GM18505 (cell line): Measurements from ENCODE around the gene CCL13.
"Not testable (repeated sequence)": the region's sequence is repeated elsewhere in the genome, so short reads cannot be mapped to it uniquely, and the experiment has no call there.

Experiments
- ATAC-seq: cut with Tn5 transposase; IDR thresholded peaks from one replicate; pipeline ENCODE4 v1.9.1; 2021; ENCODE audit not compliant: unreplicated experiment
- POLR2A ChIP-seq: IDR thresholded peaks from 4 replicates; pipeline ENCODE4 v1.6.1; 2011; ENCODE audit warnings: borderline replicate concordance; ENCODE audit not compliant: insufficient read depth, insufficient read length; ENCODE audit errors: extremely low read depth

CCL13 gene

DNA sequence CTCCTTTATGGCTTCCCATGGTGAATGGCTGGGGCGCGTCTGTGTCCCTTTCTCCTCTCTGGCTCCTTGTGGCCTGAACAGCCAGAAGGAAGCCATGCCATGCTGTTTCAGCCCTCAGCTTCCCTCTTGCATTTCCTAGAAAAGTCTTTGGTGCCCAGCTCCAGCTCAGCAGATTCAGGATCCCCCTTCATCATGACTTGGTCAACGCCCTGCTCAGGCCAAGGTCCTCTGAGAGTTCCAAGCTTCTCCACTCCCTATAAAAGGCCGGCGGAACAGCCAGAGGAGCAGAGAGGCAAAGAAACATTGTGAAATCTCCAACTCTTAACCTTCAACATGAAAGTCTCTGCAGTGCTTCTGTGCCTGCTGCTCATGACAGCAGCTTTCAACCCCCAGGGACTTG, at the start of gene CCL13:
TSS of gene CCL13 (plus strand) at position 287 of the 400 bp plus-strand sequence. CDS start at position 334, 47 bp downstream.
- no peak for ATAC-seq
- TF ChIP-seq POLR2A: no peak

DNA sequence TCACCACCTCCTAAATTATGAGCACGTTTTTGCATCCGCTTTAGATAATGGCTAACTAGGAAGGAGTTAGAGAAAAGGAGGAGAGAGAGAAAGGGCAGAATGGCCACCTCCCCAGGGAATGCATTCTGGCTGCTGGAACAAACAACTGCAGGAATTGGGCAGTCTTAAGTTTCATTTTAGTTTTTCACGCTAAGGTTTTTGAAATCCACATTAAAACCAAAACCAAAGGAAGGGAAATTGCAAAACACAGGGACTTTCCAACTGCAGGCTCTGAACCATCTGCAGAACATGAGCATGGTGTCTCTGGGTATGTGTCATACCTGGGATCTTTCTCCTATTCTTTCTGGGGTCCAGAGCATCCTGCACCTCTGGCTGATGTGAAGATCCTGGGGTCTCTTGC, 49.2 kb upstream of the CCL13 start:
- no peak for ATAC-seq
- TF ChIP-seq POLR2A: no peak

DNA sequence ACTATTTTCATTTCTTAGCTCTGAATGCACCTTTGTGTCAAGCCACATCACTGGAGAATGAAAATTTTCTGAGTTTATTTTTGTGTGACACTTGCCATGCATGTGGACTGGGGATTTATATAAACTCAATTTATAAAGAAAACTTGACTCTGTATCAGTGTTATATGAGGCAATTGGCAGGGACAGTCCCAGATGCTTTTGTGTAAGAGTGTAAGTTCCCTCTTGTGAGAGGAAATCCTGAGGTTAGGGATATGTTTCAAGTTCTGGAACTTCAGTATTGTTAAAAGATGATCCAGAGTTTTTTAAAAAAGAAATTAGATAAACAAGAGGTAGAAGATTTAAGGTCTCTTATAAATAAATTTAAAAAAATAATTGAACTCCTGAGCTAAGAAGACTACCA, 47.9 kb upstream of the CCL13 start:
- ATAC-seq: no peak
- TF ChIP-seq POLR2A: no peak

DNA sequence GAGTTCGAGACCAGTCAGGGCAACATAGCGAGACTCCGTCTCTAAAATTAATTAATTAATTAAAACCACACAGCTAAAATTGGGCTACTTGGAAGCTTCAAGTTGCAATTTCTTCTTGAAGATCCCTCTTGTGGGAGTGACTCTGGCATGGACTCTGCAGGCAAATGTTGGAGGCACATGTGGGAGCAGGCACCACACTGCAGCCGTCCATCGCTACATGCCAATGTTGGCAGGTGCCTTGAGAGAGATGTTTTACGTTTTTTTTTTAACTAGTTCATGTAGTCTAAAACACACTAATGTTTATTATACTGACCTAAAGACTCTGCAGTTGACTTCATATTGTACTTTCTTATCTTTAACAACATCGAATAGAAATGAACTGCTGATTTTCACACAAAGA, 45.0 kb upstream of the CCL13 start:
- no peak for ATAC-seq
- TF ChIP-seq POLR2A: no peak

DNA sequence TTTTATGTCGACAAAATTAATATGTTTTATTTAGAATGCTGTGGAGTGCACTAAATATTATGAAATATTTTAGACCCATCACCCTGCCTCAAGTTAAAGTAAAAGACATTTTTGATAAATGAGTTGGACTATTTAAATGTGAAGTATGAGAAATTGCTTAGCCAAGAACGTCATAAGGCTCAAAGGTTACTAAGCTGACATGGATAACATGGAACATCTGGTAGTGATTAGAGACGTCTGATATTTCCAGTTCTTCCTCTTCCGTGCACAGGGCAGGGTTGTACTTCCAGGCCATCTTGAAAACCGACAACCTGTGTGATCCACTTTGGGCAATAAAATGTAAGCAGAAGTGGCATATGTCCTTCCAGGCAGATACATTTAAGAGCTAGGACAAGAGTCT, 44.2 kb upstream of the CCL13 start:
- TF ChIP-seq POLR2A: no peak
- no peak for ATAC-seq

DNA sequence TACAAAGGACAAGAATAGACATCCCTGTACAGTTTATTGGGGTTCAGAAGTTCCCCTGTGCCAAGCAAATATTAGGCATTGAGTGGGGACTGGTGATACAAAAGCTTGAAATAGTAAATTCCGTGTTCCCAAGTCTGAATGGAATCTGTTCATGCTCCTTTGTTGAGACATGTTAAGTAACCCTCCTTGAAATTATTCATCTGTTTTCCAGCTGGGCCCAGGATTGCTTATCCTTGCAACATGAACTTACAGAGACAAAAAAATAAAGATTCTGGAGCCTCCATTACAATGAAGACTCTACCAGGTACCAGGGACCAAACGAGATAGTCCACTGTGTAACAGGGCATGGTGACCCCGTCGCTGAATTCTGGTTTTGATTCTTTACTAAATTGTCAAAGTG, 43.1 kb upstream of the CCL13 start:
- no peak for ATAC-seq
- no peak for TF ChIP-seq POLR2A

DNA sequence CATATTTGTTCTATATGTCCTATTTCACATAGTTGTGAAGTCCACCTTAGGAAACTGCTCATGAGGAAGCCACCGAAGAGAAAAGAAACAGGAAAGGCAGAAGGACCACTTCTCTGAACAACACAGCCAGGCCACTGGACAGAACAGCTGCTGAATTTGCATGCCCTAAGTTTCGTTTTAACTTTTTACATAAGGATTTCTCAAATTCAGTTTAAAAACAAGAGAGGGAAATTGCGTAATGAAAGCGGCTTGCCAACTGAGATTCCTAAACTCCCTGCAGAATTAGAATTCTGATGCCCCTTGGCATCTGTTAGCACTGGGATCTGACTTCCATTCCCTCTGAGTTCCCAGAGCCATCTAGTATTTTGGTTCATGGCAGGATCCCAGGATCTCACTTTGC, 42.0 kb upstream of the CCL13 start:
- TF ChIP-seq POLR2A: no peak
- no peak for ATAC-seq

DNA sequence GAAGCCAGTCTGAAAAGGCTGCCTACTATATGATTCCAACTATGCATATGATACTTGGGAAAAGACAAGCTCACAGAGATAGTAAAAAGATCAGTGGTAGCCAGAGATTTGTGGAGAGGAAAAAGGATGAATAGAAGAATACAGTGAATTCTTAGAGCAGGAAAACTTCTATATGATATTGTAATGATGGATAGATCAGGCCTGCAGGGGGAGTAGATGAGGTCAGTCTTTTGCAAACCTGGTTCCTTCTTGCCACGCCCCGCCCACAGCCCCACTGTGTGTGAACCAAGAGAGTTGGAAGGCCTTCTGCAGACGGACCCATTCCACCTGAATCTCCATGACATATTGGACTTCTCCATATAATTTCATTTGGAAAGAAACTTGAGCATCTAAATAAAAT, 37.8 kb upstream of the CCL13 start:
- TF ChIP-seq POLR2A: no peak
- ATAC-seq: no peak

DNA sequence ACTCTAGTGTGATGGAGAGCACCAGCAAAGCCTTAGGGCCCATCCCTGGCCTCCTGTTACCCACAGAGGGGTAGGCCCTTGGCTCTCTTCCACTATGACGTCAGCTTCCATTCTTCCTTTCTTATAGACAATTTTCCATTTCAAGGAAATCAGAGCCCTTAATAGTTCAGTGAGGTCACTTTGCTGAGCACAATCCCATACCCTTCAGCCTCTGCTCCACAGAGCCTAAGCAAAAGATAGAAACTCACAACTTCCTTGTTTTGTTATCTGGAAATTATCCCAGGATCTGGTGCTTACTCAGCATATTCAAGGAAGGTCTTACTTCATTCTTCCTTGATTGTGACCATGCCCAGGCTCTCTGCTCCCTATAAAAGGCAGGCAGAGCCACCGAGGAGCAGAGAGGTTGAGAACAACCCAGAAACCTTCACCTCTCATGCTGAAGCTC, 37.2 kb upstream of the CCL13 start, which contains the start of gene CCL8:
TSS of gene CCL8 (plus strand) at position 397 of the 445 bp plus-strand sequence. CDS start 67 bp downstream, outside the sequence.
- TF ChIP-seq POLR2A: no peak
- no peak for ATAC-seq

DNA sequence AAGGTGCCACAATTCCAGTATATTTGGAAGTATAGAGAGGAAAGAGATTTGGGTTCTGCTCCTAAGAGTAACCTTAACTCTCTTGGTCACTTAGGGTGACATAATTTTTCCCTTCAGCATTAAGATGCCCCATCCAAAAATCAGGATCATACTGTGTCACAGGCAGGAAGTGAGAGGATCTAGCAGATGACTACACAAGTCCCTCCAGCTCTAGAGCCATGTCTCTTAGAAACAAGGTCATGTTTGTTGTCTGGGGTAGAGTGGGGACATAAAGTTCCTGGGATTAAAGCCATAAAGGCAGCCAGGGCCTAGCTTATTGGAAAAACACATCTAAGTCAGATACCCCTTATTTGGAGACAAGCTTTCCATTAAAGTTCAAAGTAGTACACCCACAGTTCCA, 34.3 kb upstream of the CCL13 start:
- no peak for TF ChIP-seq POLR2A
- no peak for ATAC-seq

DNA sequence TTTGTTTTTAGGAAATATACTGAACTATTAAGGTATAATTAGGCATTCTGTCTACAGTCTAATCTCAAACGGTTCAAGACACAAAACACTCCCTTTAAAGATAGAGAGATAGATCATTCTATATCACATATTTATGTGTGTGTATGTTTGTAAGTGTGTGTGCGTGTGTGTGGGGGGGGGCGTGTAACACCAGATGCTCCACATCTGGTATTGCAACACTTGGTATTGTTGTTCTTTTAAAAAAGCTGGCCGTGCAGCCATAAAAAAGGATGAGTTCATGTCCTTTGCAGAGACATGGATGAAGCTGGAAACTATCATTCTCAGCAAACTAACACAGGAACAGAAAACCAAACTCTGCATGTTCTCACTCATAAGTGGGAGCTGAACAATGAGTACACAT, 28.7 kb upstream of the CCL13 start:
- not testable (repeated sequence) for ATAC-seq

DNA sequence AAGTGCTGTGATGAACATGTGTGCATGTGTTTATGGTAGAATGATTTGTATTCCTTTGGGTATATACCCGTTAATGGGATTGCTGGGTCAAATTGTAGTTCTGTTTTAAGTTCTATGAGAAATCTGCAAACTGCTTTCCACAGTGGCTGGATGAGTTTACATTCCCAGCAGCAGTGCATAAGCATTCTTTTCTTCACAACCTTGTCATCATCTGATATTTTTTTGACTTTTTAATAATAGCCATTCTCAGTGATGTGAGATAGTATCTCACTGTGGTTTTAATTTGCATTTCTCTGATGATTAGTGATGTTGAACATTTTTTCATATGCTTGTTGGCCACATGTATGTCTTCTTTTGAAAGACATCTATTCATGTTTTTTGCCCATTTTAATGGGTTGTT, 18.6 kb upstream of the CCL13 start:
- no peak for TF ChIP-seq POLR2A
- no peak for ATAC-seq

DNA sequence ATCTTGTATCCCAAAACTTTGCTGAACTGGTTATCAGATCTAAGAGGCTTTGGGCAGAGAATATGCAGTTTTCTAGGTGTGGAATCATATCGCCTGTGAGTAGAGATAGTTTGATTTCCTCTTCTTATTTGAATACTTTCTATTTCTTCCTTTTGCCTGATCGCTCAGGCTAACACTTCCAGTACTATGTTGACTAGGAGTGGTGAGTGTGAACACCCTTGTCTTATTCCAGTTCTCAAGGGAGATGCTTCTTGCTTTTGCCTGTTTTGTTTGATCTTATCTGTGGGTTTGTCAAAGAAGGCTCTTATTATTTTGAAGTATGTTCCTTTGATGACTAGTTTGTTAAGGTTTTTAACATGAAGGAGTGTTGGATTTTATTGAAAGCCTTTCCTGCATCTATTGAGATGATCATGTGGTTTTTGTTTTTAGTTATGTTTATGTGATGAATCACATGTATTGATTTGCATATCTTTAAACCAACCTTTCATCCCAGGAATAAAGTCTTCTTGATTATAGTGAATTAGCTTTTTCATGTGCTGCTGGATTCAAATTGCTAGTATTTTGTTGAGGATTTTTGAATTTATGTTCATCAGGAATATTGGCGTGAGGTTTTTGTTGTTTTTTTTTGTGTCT, 17.0 kb upstream of the CCL13 start:
- no peak for ATAC-seq
- no peak for TF ChIP-seq POLR2A

DNA sequence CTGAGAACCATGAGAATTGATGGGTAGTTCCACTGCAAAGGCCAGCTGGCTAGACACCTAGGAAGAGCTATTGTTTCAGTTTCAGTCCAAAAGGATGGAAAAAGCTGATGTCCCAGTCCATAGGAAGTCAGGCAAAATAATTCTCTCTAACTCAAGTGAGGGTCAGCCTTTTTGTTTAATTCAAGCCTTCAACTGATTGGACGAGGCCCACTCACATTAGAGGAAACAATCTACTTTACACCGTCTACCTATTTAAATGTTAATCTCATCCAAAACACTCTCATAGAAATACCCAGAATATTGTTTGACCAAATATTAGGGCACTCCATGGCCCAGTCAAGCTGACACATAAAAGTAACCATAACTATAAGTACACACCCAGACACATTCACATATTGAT, 14.4 kb upstream of the CCL13 start:
- no peak for ATAC-seq

DNA sequence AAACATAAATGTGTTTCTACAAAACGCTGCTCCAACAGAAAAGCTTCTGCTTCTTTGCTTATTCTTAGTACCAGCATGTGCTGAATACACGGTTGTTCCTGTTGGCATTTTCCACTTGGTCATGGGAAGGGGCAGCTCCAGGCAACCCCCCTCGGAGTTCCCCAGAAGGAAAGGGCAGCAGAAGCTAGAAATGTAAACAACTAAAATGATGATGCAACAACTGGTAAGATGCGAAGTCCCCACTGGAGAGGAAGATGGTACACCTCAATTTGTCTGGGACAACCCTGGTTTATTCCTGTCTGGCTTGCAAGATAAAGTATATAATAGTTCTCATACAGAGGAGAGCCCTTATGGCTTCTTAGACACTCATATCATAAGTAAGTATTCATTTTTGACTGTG, 9.2 kb upstream of the CCL13 start:
- no peak for ATAC-seq
- TF ChIP-seq POLR2A: no peak

More for the DNA sequence above, 14.4 kb upstream of the CCL13 start:
- TF ChIP-seq POLR2A: no peak
